HG03575 (cell line): ENCODE data around the gene CARF.

ENCODE experiments used
- ATAC-seq: cut with Tn5 transposase; IDR thresholded peaks from one replicate; pipeline ENCODE4 v1.9.1; 2021; ENCODE audit not compliant: unreplicated experiment, insufficient number of reproducible peaks, low FRiP score; ENCODE audit errors: extremely low read depth

CARF gene

DNA sequence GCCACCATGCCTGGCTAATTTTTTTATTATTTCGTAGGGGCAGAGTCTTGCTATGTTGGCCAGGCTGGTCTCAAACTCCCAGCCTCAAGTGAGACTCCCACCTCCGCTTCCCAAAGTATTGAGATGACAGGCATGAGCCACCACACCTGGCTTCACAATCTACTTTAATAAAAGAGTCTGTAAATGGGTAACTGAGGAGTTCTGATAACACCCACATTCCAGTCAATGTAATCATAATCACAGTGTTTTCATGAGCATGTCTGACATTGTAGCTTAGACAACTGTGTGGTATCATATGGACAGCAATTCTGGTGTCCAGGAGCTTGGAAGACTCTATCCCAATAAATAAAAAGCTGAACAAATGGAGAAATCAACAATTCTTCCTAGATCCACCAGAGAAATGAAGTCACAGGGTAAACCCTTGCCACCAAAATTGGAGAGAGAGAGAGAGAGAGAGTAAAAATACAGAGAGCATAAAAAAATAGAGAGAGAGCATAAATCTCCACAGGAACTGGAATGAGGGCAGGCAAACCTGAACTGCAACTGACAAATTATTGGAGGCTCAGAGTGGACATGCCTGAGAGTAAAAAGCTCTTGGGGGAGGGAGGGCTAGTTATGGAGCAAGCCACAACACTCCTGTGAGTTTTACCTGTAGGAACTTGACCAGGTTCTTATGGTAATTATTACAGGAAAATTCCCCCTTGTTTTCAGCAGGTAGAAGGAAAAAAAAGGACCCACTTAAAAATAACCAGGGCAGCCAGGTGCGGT is 90.2 kb downstream of the CARF start:
- ATAC-seq: no peak

DNA sequence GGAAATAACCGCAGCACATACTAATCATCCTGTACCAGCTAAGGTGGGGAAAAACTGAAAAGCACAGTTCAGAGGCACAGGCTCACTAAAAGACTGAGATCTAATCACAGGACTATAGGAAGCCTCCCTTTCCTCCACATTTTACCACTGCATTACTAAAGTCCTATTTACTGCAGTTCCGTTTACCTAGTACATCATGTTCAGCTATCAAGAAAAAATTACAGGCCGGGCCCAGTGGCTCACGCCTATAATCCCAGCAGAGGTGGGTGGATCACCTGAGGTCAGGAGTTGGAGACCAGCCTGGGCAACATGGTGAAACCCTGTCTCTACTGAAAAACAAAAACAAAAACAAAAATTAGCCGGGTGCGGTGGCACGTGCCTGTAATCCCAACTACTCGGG is 91.6 kb downstream of the CARF start:
- ATAC-seq: no peak

DNA sequence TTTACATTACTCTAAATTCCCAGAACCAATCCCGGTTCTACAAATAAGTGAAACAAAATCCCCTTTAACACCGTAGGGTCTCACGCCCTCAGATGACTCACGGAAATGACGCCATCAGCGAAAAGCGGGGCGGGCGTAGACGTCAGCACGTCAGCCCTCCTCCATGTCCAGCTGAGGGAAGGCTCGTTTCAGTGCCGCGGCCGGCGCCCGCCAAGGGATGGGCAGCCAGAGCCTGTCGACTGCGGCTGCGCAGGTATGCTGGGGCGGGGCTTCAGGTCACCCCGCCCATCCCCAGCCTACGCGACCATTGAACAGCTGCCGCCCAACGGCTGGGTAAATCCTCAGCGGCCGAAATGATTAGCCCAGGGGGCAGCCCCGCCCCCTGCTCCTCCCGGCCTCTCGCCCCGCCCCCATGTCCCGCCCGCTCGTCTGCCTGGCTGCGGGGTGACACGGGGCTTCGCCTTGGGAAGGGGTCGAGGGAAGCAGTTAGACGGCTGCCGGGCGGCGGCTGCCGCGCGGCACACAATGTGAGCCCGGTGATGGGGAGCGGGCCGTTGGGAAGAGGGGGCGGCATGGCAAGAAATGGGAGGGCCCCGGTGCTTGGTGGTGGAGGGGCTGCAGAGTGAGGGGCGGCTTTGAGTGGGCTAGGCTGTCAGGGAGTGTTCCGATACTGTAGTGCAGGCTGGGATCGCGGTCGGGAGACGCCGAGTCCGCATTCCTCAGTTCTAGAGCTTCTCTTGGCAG is 102.6 kb downstream of the CARF start, which contains the start of gene NBEAL1:
Gene NBEAL1 (plus strand): TSS at position 420 of the 744 bp plus-strand sequence. CDS start 1,510 bp downstream, outside the sequence.
- peak; percentile 90 for ATAC-seq

DNA sequence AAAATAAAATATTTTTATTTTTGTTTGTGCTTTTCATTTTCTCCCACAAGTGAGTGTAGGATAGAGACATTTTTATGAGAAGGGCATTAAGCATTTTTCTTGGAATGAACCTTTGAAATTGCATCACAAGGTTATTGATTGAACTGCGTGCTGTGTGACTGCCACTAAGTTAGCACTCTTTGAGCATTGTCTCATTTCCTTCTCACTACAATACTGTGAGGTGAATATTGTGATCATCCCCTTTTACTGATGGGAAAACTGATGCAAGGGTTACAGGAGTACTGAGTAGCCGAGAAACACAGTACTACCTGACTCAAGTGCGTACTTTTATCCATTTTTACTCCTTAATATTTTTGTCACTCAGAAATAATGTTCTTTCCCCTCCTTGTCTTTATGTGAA is 104.6 kb downstream of the CARF start:
- ATAC-seq: no peak

DNA sequence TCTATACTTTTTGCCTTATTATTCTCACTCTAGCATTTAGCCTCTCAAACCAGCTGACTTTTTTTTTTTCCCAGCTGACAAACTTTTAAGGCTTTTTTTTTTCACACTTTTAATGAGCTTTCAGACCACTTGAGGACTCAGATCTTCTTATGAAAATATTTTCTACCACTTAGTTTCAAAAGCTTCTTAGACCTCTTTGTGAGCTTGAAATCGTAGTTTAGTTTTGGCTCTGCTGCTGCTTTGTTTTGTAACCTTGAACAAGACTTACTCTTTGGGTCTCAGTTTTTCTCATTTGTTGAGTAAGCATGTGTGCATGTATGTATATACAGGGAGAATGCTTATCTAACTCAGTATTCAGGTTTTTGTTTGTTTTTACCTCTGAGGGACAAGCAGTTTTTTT is 106.1 kb downstream of the CARF start:
- ATAC-seq: no peak

DNA sequence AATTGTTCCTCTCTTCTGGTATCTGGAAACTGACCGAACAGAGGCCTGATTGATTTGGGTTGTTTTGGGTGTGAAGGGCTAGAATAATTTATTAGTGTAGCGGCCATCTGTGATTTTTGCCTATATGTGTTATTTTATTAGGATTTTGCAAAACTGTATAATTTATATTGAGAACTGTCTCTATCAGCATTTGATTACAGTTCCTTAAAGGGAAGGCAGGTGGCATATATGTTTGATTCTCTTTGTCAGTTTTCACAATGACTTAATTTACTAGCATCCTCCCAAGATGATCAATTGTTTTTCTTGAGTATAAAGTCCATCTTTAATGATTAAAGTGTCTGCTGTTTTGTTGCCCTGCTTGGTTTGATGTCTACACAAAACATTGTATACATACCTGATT is 107.1 kb downstream of the CARF start:
- no peak for ATAC-seq

DNA sequence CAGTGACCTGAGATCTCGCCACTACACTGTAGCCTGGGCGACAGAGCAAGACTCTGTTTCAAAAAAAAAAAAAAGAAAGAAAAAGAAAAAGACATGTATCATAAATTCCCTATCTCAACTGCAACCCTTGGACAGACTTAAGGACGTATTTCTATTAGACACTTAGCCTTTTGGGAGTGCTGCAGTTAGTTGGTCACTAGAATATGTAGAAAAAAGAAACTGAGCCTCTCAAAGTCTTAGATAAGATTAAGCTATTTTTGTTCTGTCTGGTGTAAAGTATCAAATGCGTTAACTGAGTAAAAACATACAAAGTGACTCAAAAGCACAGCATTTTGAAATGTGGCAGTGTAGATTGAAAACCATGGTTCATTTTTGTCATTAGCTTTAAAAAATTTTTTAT is 109.9 kb downstream of the CARF start:
- ATAC-seq: no peak

DNA sequence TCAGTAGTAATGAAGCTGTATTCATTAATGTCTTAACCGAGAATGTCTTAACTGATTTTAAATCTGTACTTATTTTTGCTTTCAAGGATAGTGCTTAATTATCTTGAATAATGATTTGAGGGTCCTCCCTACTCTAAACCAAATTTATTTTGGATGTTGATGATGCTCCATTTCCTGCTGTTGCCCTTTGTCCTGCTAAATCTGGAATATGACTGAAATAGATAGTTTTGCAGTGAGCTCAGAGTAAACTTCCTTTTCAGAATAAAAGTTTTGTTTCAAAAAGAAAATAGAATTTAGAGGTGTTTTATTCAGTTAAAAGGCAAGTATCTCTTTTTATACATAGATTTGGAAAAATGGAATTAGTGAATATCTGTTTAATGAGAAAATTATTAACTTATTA is 110.7 kb downstream of the CARF start:
- ATAC-seq: no peak

DNA sequence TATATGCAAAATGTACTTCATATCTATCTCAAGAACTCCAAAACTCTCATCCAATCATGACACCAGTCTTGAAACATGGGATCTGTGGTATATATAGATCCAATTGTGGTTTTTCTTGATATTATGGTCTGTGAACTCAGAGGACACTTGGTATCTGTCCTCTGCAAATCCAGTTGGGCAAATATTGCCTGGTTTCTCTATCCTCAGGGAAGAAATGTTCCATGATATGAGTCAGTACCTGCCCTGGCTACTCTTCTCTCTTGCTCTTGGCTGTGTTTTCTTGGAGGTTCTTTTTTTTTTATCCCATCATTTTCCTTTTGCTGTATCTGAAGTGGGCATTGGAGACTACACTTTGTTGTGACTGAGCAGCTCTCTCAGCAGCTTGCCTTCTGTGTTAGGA is 113.5 kb downstream of the CARF start:
- no peak for ATAC-seq

DNA sequence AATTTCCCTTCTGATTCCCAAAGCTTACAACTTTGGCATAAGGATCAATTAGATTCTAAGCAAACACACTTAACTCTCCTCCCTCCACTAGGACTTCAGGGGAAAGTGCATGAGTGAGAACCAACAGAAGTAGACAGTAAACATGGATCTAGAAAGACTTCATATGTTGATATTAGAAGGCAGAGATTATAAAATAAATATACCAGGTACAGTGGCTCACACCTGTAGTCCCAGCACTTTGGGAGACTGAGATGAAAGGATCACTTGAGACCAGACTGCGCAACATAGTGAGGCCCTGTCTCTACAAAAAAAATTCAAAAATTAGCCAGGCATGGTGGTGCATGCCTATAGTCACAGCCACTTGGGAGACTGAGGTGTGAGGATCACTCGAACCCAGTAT is 118.5 kb downstream of the CARF start:
- ATAC-seq: no peak

DNA sequence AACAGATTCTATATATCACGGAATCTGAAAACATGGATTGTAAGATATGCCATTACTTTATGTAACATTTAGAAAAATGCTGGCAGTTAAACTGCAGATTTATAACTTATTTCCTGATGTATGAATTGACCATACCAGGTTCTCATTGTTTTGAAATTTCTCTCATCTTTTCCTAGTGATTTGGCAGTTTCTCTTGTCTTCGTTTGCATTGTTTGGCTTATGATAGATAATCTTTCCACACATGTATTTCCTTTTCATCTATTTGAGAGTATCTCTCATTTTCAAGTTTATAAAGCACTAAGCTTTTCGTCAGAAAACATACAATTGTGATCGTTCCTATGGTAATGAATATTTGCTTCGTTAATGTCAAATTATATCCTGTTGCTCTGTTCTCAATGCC is 118.9 kb downstream of the CARF start:
- no peak for ATAC-seq

DNA sequence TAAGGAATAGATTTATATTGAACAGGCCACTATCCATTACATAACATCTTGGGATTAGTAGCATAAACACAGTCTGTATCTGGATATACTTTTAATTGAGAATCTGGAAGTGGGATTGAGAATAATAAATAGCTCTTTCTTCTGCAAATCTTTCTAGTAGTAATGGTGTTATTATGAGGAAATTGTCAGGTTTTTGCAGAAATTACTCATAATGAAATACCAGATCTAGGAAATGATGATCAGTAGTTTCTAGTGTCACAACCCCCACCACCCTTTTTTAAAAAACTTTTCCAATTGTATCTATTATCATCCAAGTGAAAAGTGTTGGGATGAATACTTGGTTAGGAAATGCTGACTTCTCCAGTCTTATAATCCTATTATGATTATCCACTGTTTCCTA is 121.3 kb downstream of the CARF start:
- no peak for ATAC-seq

DNA sequence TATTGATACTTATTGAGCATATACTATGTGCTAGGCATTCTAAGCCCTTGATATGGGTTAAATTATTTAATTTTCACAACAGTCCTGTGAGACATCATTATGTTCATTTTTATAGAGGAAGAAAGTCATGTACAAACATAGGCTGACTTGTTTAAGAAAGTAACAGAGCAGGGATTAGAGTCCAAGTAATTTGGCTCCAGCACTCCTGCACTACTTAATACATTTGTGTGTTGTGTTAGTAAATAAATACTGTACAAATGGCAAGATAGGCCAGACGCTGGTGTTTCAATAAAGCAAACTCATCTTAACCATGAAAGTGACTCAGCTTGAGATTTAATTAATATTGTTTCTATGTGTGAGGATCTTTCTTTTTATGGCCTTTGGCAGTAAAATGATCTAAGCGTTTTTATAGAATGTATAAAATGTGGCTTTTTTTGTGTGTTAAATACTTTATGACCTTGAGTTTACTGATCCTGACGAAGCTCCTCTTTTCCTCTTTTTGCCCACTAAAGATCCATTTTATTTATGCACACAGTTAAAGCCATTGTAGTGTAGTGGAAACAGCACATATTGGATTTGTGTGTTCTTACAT is 123.9 kb downstream of the CARF start:
- no peak for ATAC-seq
